NCI-H446 (cell line): ENCODE measurements around the gene CRTC1.
"Not testable (repeated sequence)": the region's sequence is repeated elsewhere in the genome, so short reads cannot be mapped to it uniquely, and the experiment has no call there.

Experiments
- DNase-seq, 2 experiments: peaks; one replicate each; lab custom pipeline; 2025; lab: John Stamatoyannopoulos, UW

CRTC1 gene

DNA sequence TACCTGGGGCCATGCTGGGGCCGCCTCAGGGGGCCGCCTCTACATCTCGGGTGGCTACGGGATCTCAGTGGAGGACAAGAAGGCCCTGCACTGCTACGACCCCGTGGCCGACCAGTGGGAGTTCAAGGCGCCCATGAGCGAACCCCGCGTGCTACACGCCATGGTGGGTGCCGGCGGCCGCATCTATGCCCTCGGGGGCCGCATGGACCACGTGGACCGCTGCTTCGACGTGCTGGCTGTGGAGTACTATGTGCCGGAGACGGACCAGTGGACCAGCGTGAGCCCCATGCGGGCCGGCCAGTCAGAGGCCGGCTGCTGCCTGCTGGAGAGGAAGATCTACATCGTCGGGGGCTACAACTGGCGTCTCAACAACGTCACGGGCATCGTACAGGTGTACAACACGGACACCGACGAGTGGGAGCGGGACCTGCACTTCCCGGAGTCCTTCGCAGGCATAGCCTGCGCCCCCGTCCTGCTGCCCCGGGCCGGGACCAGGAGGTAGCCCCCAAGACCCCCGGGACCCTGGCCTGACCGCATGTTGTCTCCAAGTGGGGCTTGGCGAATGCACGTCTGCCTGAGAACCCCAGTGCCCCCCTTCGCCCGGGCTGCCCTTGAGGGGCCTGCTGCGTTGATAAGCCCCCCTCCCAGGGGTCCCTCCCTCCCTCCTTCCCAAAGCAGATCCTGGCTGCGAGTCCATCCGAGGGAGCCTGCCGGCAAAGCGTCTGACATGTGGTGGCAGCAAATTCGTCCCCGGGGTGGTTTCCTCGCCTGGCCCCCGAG lies 14.5 kb upstream of the CRTC1 start:
- DNase-seq: no peak

DNA sequence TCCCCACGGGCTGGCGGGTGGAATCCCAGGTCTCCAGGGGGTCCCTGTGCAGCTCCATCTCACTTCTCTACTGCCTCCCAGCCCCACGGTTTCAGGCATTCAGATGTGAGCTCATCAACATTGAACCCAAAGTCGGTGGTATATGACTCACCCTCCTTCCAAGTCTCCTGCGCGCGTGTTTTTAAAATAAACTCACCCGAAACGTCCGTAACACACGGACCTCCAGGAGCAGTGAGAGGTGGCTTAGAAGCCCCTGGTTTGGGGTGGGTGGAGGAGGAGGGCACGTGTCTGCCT lies 14.0 kb upstream of the CRTC1 start:
- DNase-seq: no peak

DNA sequence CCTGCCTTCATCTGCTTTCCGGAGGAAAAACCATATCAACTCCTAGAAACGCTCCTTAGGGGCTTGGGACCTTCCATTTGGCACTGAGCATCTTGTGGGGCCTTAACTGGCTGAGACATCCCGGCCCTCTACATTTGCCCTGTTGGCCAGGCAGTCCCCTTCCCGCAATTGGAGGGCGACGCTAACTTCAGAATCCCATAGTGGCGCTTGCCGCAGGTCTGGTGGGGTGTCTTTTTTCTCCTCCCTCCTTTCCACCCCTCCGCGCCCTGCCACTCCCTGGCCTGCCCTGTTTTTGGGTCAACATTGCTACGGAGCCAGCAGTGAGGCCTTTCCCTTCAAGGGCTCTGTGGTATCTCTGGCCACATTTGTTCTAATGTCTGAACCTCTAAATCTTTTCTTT lies 13.6 kb upstream of the CRTC1 start:
- no peak for DNase-seq

DNA sequence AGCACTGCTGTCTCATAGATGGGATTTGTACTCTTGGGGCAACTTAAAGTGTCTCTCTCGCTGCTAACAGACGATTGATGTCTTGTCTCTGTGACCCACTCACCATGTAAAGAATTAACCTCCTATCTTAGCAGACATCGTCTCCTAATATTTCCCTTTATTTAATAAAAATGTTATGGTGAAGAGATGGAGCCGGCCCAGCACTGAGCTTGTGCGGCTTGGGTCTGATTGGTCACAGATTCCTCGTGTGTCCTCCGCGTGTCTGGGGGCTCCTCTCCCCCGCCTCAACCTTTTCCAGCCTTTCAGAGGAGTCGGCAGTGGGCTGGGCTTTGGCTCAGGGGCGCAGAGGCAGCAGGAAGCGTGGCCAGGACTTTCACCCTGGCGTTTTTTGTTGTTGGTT lies 13.2 kb upstream of the CRTC1 start:
- no peak for DNase-seq

DNA sequence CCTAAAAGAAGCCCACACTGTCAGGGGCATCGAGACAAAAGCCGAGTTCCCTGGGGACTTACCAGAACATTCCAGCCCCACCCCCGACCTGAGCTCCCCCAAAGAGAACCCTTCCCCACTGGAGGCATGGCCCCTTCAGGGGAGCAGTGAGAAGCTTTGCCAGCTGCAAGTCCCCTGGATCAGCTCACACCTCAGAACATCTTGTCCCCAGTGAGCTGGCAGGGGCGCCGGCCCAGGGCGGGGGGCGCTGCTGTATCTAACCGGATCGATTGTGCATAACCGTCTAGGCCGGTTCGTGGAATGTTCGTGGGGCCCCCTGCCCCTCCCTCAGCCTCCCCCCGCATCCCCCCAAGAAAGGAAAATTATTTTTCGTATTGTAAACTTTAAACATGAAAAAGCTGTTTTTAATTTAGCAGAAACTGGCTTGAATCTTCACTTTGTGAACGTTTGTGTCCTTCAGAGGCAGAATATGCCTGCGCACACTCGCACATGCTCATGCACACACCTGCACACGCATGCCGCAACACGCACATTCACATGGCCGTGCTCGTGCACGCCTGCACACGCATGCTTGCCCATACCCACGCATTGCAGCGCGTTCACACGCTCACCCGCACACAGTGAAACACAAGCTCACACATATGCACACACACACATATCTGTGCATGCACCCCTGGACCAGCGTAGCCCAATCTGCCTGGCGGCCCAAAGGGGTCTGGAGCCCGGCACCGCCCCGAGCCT lies 12.0 kb upstream of the CRTC1 start:
- DNase-seq: no peak

GRCh38 chr19:18672044-18672451 lies 11.4 kb upstream of the CRTC1 start:
- DNase-seq: no peak

DNA sequence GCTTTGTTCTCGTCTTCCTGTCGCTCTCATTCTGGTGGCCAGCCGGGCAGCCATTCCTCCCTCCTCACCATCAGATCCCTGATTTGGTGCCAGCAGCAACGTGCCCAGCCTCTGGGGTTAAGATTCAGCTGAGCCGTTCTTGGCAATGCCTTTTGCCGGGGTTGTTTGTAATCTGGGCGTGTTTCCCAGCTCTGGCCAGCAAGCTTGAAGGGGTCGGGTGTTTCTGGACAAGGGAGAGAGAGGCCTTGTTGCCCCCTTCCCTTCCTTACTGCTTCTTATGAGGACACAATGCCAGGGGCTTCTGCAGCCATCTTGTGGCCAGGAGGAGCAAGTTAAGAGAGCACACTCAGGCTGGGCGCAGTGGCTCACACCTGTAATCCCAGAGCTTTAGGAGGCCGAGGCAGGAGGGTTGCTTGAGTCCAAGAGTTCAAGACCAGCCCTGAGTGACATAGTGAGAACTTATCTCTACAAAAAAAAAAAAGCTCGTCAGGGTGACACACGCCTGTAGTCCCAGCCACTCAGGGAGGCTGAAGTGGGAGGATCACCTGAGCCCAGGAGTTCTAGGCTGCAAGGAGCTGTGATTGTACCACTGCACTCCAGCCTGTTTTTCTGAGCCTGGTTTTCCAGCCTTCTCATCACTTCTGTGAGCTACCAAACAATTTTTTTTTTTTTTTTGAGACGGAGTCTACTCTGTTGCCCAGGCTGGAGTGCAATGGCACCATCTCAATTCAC lies 10.7 kb upstream of the CRTC1 start:
- DNase-seq: peak; percentile 30 to 67

DNA sequence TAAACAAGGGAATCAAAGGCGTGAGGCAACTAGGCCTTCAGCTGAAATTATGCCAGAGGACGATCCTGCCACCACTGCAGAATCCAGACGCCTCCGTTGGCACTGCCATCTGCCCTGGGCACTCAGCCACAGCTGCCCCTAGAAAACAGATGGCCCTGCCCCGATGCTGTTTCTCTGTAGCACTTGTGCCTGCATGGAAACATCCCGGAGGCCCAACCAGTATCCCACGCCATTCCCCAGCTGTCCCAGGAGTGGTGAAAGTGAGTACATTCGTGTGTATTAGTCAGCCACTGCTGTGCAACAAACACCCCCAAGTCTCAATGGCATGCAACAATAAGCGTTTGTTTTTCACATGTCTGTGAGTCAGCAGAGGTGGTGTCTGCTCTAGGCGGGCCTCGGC lies 8.9 kb upstream of the CRTC1 start:
- peak; percentile 60 to 96 for DNase-seq

DNA sequence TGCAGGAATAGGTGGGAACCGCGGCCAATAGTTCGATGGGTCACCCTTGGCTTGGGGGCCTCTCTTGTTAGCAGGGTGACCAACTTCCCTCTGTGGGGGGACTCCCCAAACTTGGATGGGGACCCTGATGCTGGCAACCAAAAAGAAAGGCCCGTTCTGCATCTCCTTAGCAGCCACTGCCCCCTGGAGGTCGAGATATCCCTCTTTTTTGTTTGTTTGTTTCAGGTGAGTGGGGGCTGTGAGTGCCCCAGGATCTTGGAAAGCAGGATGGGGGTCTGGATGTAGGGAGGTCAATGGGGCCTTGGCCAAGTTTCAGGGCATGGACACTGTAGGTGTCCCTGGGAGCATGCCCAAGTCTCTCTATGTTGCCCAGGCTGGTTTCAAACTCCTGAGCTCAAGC lies 7.7 kb upstream of the CRTC1 start:
- DNase-seq: no peak

DNA sequence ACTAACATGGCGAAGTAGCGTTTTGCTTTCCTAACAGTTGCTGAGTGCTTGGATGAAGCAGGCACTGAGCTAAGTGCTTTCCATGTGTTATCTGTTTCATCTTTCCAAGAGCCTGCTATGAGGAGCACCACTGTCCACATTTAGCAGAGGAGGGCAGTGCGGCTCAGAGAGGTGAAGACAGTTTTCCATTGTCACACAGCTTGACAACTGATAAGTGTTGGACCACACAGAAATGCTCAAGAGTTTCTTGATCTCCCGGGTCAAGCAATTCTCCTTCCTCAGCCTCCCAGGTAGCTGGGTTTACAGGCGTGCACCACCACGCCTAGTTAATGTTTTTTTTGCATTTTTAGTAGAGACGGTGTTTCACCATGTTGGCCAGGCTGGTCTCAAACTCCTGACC lies 6.8 kb upstream of the CRTC1 start:
- DNase-seq: no peak

GRCh38 chr19:18677156-18677555 lies 6.3 kb upstream of the CRTC1 start:
- DNase-seq: no peak

GRCh38 chr19:18680148-18680547 lies 3.3 kb upstream of the CRTC1 start:
- DNase-seq: not testable (repeated sequence)

DNA sequence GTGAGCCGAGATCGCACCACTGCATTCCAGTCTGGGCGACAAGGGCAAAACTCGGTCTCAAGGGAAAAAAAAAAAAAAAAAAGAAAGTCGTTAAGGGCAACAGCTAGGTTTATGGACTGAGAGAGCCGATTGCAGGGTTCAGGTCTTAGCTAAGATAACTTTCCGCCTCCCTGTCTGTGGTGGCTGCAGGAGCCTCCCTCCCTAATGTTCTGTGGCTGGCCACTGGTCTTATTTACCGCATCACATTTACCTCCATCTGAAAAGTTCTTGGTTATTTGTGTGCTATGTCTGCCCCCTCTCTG lies 722 bp upstream of the CRTC1 start:
- DNase-seq: no peak

DNA sequence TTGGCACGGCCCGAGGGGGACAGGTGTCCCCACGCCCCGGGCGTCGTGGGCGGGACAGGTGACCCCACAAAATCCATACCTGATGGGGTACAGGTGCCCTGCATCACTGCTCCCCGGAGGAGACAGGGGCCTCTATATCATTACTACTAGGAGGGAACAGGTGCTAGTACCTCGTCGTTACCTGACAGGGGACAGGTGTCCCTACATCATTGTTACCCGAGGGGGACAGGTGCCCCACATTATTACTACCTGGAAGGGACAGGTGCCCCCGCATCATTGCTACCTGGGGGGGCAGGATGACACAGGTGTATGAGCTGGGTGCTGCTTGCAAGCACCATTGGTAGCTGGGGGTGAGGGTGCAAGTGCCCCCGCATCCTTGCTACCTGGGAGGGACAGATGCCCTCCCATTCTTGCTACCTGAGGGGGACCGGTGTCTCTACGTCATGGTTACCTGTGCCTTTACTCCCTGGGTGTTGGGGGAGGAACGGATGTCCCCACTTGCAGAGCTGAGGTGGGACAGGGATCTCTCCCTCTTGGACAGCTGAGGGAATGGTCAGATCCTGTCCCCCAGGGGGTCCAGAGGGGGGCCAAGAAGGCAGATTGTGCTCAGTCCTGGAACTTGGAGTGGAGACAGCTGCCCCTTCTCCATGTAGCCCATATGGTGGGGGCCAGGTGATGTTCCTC lies 620 bp downstream of the CRTC1 start:
- no peak for DNase-seq

- DNase-seq: no peak
Measured at GRCh38 chr19:18684642-18684993, 1.1 kb downstream of the CRTC1 start.

- no peak for DNase-seq
Measured at GRCh38 chr19:18685597-18686190, 2.2 kb downstream of the CRTC1 start.

- no peak for DNase-seq
Measured at GRCh38 chr19:18687740-18688465, 4.4 kb downstream of the CRTC1 start.

GRCh38 chr19:18696023-18696422 lies 12.5 kb downstream of the CRTC1 start:
- DNase-seq: no peak

DNA sequence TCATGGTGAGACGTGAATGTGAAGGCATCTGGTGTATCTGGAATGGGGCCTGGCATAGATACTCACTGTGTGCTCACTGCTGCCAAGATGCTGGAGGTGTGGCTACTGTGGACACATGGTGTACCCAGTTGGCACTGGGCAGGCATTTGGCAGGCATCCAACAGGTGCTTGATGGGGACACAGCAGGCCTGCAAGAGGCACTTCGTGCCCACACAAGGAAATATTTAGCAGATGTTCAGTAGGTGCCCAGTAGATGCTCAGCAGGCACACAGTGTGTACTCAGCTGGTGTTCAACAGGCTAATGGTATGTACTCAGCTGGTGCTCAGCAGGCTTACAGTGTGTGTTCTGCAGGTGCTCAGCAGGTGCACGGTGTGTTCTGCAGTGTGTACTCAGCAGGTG lies 14.2 kb downstream of the CRTC1 start:
- DNase-seq: peak in 1 of 2 experiments; percentile 53

DNA sequence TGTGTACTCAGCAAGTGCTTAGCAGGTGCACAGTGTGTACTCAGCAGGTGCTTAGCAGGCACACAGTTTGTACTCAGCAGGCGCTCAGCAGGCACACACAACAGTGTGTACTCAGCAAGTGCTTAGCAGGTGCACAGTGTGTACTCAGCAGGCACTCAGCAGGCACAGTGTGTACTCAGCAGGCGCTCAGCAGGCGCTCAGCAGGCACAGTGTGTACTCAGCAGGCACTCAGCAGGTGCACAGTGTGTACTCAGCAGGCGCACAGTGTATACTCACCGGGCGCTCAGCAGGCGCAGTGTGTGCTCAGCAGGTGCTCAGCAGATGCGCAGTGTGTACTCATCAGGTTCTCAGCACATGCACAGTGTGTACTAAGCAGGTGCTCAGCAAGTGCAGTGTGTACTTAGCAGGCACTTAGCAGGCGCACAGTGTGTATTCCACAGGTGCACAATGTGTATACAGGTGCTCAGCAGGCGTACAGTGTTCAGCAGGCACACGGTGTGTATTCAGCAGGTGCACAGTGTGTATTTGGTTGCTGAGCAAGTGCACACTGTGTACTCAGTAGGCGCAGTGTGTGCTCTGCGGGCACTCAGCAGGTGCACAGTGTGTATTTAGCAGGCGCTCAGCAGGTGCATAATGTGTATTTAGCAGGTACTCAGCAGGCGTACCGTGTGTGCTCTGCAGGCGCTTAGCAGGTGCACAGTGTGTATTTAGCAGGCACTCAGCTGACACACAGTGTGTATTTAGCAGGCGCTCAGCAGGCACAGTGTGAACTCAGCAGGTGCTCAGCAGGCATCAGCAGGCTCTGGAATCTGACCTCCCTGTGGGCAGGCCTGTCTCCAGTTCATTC lies 15.1 kb downstream of the CRTC1 start:
- no peak for DNase-seq
